ENCODE data around the gene GP2. TPM values are rescaled to one million over a fixed set of nuclear protein-coding genes. Genes with fewer than 3 reads are reported as not detected.

GP2 gene
- total and polyA plus RNA-seq, 2 donors (not counting 3 experiments of a cell fraction or from before 2014, with no cell fraction given) = not detected

- FAIRE-seq = no peak
- H3K79me2 ChIP-seq (ENCODE audit: control insufficient read depth, insufficient read depth, low read length) = no peaks in the 10 kb centered on the region
- no peak overlapping the region for H3K4me2 ChIP-seq (ENCODE audit: insufficient read depth, low read length)
- dilution Hi-C loops (cut with MboI; ENCODE audit: extremely low pct_ligation_motif_present, low sequenced_read_pairs) = no loop called here
- no peak overlapping the region for H3K27ac ChIP-seq (ENCODE audit: insufficient read depth, low read depth, low read length)
- no peak overlapping the region for H3K9ac ChIP-seq (replicated peaks; ENCODE audit: extremely low read depth, insufficient read depth, low read length)
- no peaks in the 10 kb centered on the region for H3K27me3 ChIP-seq (ENCODE audit: control insufficient read depth in 2 of 2, insufficient read depth in 2 of 2, low read length in 2 of 2)
- H2AFZ ChIP-seq (ENCODE audit: low read depth, low read length) = no peak overlapping the region
- CTCF ChIA-PET = interaction anchor here (1.2 kb wide), 1 partner anchor 425 kb away, joined by 3 read pairs; no protein-coding TSS in a partner anchor
- BruUV-seq (replicated peaks) = no TSS peak
- POLR2A ChIA-PET = no interaction called here
- TF ChIP-seq GATA2 (IDR thresholded peaks at IDR 0.05; ENCODE audit: insufficient read depth, insufficient read length, low read depth, low read length) (no peak), POLR2AphosphoS5 (IDR thresholded peaks at IDR 0.05; ENCODE audit: insufficient read depth, low read depth, low read length) (no peak), MYC (IDR thresholded peaks at IDR 0.05; ENCODE audit: low read depth, low read length) (no peak), EZH2 (IDR thresholded peaks at IDR 0.05; ENCODE audit: borderline replicate concordance, low read depth, low read length, severe bottlenecking) (no peak), POLR2A (IDR thresholded peaks at IDR 0.05; ENCODE audit: low read depth, low read length) (no peak), FOS (IDR thresholded peaks at IDR 0.05; ENCODE audit: borderline replicate concordance, insufficient read depth, low read length) (no peak), CTCF (IDR thresholded peaks at IDR 0.05; ENCODE audit: extremely low read depth in 1 of 2, insufficient read depth in 1 of 2, low read depth in 1 of 2, low read length in 2 of 2) (no peak), JUN (IDR thresholded peaks at IDR 0.05; ENCODE audit: borderline replicate concordance, insufficient read depth, insufficient read length, low read depth) (no peak)
- TF ChIP-seq, protein P1, sequence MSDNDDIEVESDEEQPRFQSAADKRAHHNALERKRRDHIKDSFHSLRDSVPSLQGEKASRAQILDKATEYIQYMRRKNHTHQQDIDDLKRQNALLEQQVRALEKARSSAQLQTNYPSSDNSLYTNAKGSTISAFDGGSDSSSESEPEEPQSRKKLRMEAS (IDR thresholded peaks at IDR 0.05; ENCODE audit: insufficient read depth, insufficient read length) = no peak
- H3K9me3 ChIP-seq (replicated peaks; ENCODE audit: control insufficient read depth, insufficient read depth, low read length) = no peaks in the 10 kb centered on the region
- H3K36me3 ChIP-seq (ENCODE audit: control insufficient read depth in 2 of 2, extremely low read depth in 1 of 2, insufficient read depth in 2 of 2, low read length in 2 of 2) = no peaks in the 10 kb centered on the region
- H4K20me1 ChIP-seq (replicated peaks; ENCODE audit: control insufficient read depth, extremely low read depth, insufficient read depth, low read length) = no peaks in the 10 kb centered on the region
- H3K4me1 ChIP-seq (ENCODE audit: control insufficient read depth, extremely low read depth, insufficient read depth, low read length) = no peaks in the 10 kb centered on the region
- intact Hi-C loops (cut with micrococcal nuclease) = no loop called here
- no peaks in the 10 kb centered on the region for H3K9me1 ChIP-seq (replicated peaks; ENCODE audit: control insufficient read depth, extremely low read depth, insufficient read depth, low read length)
- H3K4me3 ChIP-seq (replicated peaks in 1 of 3; ENCODE audit: insufficient read depth in 1 of 3, low read depth in 1 of 3, low read length in 3 of 3) = no peak overlapping the region
- DNase-seq (ENCODE audit: low read depth, low spot score) = no peak
Observed at GRCh38 chr16:20333120-20333519, 5.8 kb upstream of the GP2 start.

Measured in endothelial cell of umbilical vein (primary cell).